HL-60/S4 treated with phorbol 12-myristate 13-acetate at 8.2 ng/mL for 4 days and 3 days (cell line): ENCODE data around the gene SIGLEC15.
"Not testable (repeated sequence)": the region's sequence is repeated elsewhere in the genome, so short reads cannot be mapped to it uniquely, and the experiment has no call there.

ENCODE experiments used
- in situ Hi-C: fragments of 300-500 bp; cut with MboI; formaldehyde crosslinking; loops from 2 replicates; pipeline ENCODE4 v1.15.0; 2022; ENCODE audit warnings: low sequenced_read_pairs

The SIGLEC15 gene

GRCh38 chr18:45841765-45842442 lies 16.4 kb downstream of the SIGLEC15 start:
- in situ Hi-C loops = no loop called here

GRCh38 chr18:45843019-45843418 lies 17.5 kb downstream of the SIGLEC15 start:
- in situ Hi-C loops = no loop called here

GRCh38 chr18:45844938-45845337 lies 19.5 kb downstream of the SIGLEC15 start:
- in situ Hi-C loops = no loop called here

- in situ Hi-C loops = no loop called here
Observed at GRCh38 chr18:45845410-45845809, 19.9 kb downstream of the SIGLEC15 start.

- in situ Hi-C loops = no loop called here
Observed at GRCh38 chr18:45847119-45847518, 21.6 kb downstream of the SIGLEC15 start.

GRCh38 chr18:45848643-45849042 lies 23.2 kb downstream of the SIGLEC15 start:
- in situ Hi-C loops = not testable (repeated sequence)

- in situ Hi-C loops = no loop called here
Observed at GRCh38 chr18:45849529-45849928, 24.1 kb downstream of the SIGLEC15 start.

- in situ Hi-C loops = no loop called here
Observed at GRCh38 chr18:45850021-45850420, 24.5 kb downstream of the SIGLEC15 start.

GRCh38 chr18:45851161-45851925 lies 25.9 kb downstream of the SIGLEC15 start:
- in situ Hi-C loops = no loop called here

- in situ Hi-C loops = no loop called here
Observed at GRCh38 chr18:45852631-45853030, 27.2 kb downstream of the SIGLEC15 start.

GRCh38 chr18:45854036-45854586 lies 28.6 kb downstream of the SIGLEC15 start:
- in situ Hi-C loops = no loop called here

GRCh38 chr18:45856531-45856930 lies 31.1 kb downstream of the SIGLEC15 start:
- in situ Hi-C loops = no loop called here

- in situ Hi-C loops = no loop called here
Observed at GRCh38 chr18:45859334-45859733, 33.9 kb downstream of the SIGLEC15 start.

GRCh38 chr18:45860492-45860891 lies 35.0 kb downstream of the SIGLEC15 start:
- in situ Hi-C loops = no loop called here

- in situ Hi-C loops = no loop called here
Observed at GRCh38 chr18:45860971-45861370, 35.5 kb downstream of the SIGLEC15 start.

GRCh38 chr18:45861926-45862325 lies 36.5 kb downstream of the SIGLEC15 start:
- in situ Hi-C loops = no loop called here

- in situ Hi-C loops = no loop called here
Observed at GRCh38 chr18:45863469-45863868, 38.0 kb downstream of the SIGLEC15 start.

- in situ Hi-C loops = no loop called here
Observed at GRCh38 chr18:45864081-45864480, 38.6 kb downstream of the SIGLEC15 start.

GRCh38 chr18:45865466-45865865 lies 40.0 kb downstream of the SIGLEC15 start:
- in situ Hi-C loops = no loop called here

- in situ Hi-C loops = no loop called here
Observed at GRCh38 chr18:45870419-45870818, 44.9 kb downstream of the SIGLEC15 start.

- in situ Hi-C loops = no loop called here
Observed at GRCh38 chr18:45871431-45872084, 46.1 kb downstream of the SIGLEC15 start.
